GM18499 (cell line): ENCODE data around the gene MRM2.
"Not testable (repeated sequence)": the region's sequence is repeated elsewhere in the genome, so short reads cannot be mapped to it uniquely, and the experiment has no call there.

Experiments used
- ATAC-seq: cut with Tn5 transposase; IDR thresholded peaks from one replicate; pipeline ENCODE4 v1.9.1; 2021; ENCODE audit warnings: moderate number of reproducible peaks; ENCODE audit not compliant: insufficient read depth, unreplicated experiment

Gene MRM2

GRCh38 chr7:2269089-2269990, 27.3 kb upstream of the MRM2 start:
- ATAC-seq: not testable (repeated sequence)

DNA sequence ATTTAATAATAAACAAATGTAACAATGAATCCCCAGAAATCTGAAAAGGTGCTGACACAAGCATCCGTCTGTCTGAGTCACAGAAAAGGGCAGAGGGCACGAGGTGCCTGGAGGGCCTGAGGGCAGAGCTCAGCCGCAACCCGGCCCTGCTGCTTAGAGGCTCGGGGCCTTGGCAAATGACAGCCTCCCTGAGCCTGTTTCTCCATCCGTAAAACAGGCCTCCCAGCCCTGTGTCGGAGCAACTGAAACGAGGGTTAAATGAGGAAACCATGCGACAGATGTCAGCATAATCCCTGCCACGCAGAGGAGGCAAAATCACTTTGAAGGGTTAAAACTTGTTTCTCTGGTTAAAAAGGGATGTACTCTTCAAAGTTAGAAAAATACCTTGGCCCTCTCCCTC, 24.9 kb upstream of the MRM2 start:
- no peak for ATAC-seq

GRCh38 chr7:2264158-2264557, 22.2 kb upstream of the MRM2 start:
- ATAC-seq: no peak

GRCh38 chr7:2263176-2263575, 21.2 kb upstream of the MRM2 start:
- ATAC-seq: no peak

- ATAC-seq: no peak
Observed at GRCh38 chr7:2261611-2262010, 19.6 kb upstream of the MRM2 start.

GRCh38 chr7:2260820-2261219, 18.8 kb upstream of the MRM2 start:
- ATAC-seq: no peak

GRCh38 chr7:2259480-2259879, 17.5 kb upstream of the MRM2 start:
- no peak for ATAC-seq

DNA sequence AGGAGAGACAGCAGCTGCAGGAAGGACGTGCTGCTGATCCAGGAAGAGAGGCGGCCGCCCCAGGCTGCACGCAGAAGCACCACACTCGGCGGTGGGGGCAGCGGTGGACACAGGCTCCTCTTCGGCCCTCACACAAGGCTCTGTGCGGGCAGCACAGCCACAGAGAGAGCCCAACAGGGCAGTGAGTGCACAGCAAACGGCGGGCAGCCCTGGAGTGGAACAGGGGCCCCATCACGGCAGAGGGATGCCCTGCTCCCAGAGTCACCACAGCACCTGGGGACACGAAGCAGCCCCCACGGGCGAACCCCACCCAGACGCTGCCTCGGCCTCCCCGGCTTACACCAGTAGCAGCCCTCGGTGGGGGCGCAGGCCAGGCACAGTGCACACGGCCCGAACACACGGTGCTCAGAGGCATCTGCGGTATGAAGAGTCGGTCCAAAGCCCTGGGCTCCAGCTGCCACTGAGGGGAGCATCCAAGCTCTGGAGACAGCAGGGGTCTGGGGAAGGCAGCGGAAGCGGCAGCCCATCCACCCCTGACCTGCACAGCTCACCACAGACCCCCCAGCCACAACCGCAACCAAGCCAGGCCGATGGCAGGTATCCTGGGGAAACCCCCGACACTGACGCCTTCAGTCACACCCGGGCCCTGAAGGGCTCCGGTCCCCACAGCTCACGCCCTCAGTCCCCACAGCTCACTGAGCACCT, 16.8 kb upstream of the MRM2 start:
- ATAC-seq: no peak

- ATAC-seq: no peak
Observed at GRCh38 chr7:2257651-2258050, 15.6 kb upstream of the MRM2 start.

DNA sequence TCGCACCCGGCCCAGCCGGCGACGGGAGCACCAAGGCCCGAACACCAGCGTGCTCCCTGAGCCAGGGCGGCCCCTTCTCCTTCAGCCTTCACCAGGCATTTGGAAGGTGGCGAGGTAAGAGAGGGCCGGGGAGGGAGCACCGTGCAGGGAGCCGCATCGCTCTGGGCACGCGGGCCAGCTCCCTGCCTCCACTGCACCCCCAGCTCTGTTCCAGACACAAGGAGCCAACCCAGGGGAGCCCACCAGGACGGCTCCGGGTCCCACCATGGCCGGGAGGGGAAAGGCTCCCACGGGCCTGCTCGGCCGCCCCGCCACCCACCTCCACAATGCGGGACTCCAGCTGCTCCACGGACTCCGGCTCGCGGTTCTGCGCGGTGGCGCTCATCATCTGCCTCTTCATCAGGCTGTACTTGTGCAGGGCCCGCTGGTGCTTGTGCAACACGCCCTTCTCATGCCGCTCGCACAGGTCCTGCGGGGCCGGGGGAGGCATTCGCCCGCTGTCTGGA, 15.1 kb upstream of the MRM2 start:
- no peak for ATAC-seq

DNA sequence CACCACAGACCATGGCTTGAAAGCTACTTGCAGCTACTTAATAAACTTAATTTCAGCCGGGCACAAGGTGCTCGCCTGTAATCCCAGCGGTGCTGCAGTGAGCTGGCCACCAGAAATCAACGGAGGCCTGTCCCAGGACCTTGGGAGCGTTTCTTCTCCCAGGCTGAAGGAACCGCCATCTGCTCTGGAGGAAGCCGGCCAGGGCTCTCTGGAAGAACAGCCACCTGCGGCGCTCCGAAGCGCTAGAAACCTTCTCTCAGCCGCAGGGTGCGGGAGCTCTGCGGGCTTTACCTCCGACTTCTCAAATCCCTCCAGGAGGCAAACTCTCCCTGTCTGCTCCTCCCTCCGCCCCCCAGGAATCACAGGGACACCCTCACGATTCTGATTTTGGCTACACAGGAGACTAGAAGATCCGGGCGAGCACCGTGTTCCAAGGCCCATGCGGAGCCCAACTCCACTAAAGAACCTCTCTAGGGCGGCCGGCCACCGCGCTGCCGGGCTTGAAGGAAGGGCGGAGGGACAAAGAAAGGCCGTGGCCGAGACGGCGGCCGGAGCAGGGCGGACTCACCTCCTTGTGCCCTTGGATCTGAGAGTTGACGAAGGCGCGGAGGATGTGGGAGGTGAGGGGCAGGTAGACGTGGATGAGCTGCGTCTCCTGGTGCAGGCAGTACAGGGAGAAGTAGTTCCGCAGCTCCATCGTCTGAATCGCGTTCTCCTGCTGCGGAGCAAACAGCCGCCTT, 14.5 kb upstream of the MRM2 start:
- ATAC-seq: no peak

GRCh38 chr7:2255145-2256139, 13.4 kb upstream of the MRM2 start:
- ATAC-seq: no peak

- no peak for ATAC-seq
Observed at GRCh38 chr7:2254429-2255144, 12.6 kb upstream of the MRM2 start.

DNA sequence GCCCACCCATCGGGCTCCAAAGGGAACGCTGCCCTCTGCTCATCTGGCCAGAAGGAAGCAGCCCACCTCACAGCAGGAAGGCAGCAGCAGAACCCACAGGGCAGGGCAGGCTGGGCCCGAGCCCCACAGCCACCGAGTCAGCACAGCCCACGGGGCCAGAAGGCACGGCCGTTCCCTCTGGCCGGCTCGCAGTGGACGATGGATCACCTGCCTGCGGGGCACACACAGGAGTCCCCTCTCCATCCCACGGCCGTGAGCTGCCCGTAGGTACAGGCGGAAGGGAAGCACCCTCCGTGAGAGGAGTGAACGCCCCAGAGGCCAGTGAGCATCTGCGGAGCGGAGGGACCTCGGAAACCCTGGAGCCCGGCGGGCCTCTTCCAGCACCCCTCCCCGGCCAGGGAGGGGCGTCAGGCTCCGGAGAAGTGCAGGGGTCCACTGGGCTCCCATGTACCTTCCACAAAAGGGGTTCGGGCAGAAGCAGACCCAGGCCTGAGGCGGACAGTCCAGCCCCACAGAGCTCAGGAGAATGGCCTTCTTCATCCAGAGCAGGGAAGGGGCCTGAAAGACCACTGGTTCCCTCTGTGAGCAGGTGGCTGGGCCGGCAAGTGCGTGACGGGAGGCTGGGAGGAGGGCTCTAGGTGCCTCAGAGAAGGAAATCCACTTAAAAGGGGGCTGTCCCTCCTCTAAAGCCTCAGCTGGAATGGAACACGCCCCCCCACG, 11.7 kb upstream of the MRM2 start:
- no peak for ATAC-seq

GRCh38 chr7:2253021-2253420, 11.0 kb upstream of the MRM2 start:
- no peak for ATAC-seq

DNA sequence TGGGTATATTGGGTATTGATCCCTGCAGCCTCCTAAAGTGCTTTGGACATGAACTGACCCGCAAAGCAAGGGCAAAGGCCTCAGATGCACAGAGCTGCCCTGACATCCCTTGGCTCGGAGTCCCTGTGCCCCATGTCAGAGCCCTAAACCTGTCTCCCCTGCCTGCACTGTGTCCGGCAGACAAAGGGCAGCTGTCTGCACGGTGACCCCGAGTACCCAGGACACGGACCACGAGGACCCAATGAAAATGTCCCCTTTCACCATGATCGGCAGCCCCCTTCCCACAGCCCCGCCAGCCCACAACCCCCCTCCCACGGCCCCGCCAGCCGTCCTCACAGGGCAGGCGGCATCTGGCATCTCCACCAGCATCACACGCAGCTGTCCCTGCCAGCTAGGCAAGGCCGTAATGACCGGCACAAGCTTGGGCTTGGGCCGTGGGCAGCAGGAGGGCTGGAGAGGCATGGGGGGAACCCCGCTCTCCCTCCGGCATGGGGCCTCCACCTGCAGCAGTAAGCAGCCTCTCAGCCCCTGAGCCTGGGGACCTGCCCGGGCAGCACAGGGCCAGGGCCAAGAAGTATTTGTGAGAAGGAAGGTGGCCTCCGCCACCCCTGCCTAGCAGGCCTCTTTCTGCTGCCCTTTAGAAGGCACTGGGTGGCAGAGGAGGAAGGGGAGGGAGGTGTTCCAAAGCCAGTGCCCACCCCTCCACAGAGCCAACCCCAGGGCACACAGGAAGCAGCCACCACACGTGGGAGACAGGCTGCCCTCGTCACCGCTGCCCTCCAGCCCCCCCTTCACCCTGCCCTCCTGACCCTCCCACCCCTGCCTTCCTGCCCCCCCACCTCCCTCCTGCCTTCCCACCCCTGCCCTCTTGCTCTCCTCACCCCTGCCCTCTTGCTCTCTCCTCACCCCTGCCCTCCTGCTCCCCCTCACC, 10.1 kb upstream of the MRM2 start:
- ATAC-seq: no peak

DNA sequence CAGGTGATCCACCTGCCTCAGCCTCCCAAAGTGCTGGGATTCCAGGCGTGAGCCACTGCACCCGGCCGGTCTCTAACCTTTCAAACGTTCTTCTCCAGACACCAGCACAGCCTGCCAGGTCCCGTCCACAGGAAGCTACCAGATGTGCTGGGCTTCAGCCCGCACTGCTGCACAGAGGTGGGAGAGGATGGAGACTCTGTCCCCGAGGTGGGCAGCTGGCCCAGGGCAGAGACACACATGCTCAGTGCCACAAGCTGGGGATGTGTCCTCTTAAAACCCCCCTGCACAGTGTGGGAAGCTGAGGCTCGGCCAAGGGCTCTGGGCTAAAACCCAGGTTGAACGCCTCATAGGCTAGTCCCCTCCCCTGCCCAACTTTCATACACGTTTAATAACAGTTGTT, 9.4 kb upstream of the MRM2 start:
- no peak for ATAC-seq
